Keratinocyte (primary cell): ENCODE measurements around the gene IL15. TPM values are rescaled to one million over a fixed set of nuclear protein-coding genes. Genes with fewer than 3 reads are reported as not detected.

Source experiments
- DNase-seq: peaks from one replicate; pipeline ENCODE4 v3.0.0-alpha.2; 2011; ENCODE audit warnings: low read depth, missing footprints, low spot score
- FAIRE-seq: peaks from 2 replicates; lab custom pipeline; 2011; peaks lifted over from hg19 to GRCh38; lab: Jason Lieb, UNC
- H2AFZ ChIP-seq: 2 replicates; pipeline ENCODE4 v1.6.0; 2012; ENCODE audit warnings: low read length, control low read depth, inconsistent platforms; ENCODE audit not compliant: control insufficient read depth
- H3K27ac ChIP-seq: 2 replicates; pipeline ENCODE4 v1.5.1; 2011; ENCODE audit warnings: low read length; ENCODE audit not compliant: control insufficient read depth, insufficient read depth
- H3K27me3 ChIP-seq: 3 replicates; pipeline ENCODE4 v1.6.0; 2011; ENCODE audit warnings: low read length; ENCODE audit not compliant: control insufficient read depth, insufficient read depth; ENCODE audit errors: extremely low read depth
- H3K36me3 ChIP-seq, 2 experiments: 2 replicates in 1 of 2; 3 replicates in 1 of 2; pipeline ENCODE4 v1.5.1; 2011; ENCODE audit warnings: low read length in 2 of 2, mild to moderate bottlenecking in 1 of 2; ENCODE audit not compliant: control insufficient read depth in 2 of 2, insufficient read depth in 2 of 2; ENCODE audit errors: extremely low read depth in 1 of 2
- H3K4me1 ChIP-seq: 3 replicates; pipeline ENCODE4 v1.5.1; 2011; ENCODE audit warnings: low read length; ENCODE audit not compliant: control insufficient read depth, insufficient read depth; ENCODE audit errors: extremely low read depth
- H3K4me2 ChIP-seq: 3 replicates; pipeline ENCODE4 v1.6.0; 2011; ENCODE audit warnings: low read depth, low read length; ENCODE audit not compliant: control insufficient read depth, insufficient read depth; ENCODE audit errors: extremely low read depth
- H3K4me3 ChIP-seq, 3 experiments: fragments of 200-600 bp in 1 of 3; sonication (generic) in 1 of 3; 2 replicates in 2 of 3; 3 replicates in 1 of 3; pipeline ENCODE4 v1.5.1; 2011 to 2016; ENCODE audit warnings: low read length in 3 of 3, mild to moderate bottlenecking in 3 of 3, control low read depth in 2 of 3, inconsistent platforms in 1 of 3, low read depth in 1 of 3, mixed read lengths in 1 of 3, mixed run types in 1 of 3, moderate library complexity in 1 of 3; ENCODE audit not compliant: control insufficient read depth in 2 of 3, insufficient read depth in 2 of 3; ENCODE audit errors: extremely low read depth in 1 of 3
- H3K79me2 ChIP-seq: 2 replicates; pipeline ENCODE4 v1.6.0; 2012; ENCODE audit warnings: low read length; ENCODE audit not compliant: control insufficient read depth, insufficient read depth
- H3K9ac ChIP-seq: 3 replicates; pipeline ENCODE4 v1.6.0; 2011; ENCODE audit warnings: low read length; ENCODE audit not compliant: control insufficient read depth, insufficient read depth; ENCODE audit errors: extremely low read depth
- H3K9me1 ChIP-seq: 3 replicates; pipeline ENCODE4 v1.6.0; 2011; ENCODE audit warnings: low read length; ENCODE audit not compliant: control insufficient read depth, insufficient read depth; ENCODE audit errors: extremely low read depth
- H3K9me3 ChIP-seq: 2 replicates; pipeline ENCODE4 v1.5.1; 2012; ENCODE audit warnings: low read depth, low read length; ENCODE audit not compliant: control insufficient read depth
- H4K20me1 ChIP-seq: 3 replicates; pipeline ENCODE4 v1.6.0; 2011; ENCODE audit warnings: low read length; ENCODE audit not compliant: control insufficient read depth, insufficient read depth; ENCODE audit errors: extremely low read depth
- EZH2 ChIP-seq: IDR thresholded peaks from one replicate; pipeline ENCODE4 v1.6.1; 2012; ENCODE audit warnings: inconsistent platforms, mild to moderate bottlenecking, low read length, moderate library complexity
- dilution Hi-C: fragments of 300-500 bp; cut with MboI; formaldehyde crosslinking; loops from one replicate; pipeline ENCODE4 v1.7.0; 2020; ENCODE audit warnings: low sequenced_read_pairs; ENCODE audit not compliant: extremely low pct_ligation_motif_present
- polyA plus RNA-seq, 5 experiments: library from polyadenylated mRNA; depleted of rRNA in 3 of 5; stranded (reverse) in 3 of 5; stranded (forward) in 1 of 5; unstranded in 1 of 5; fragments of >200 nt; gene quantifications; 1 replicate in 1 of 5; 2 replicates in 3 of 5; 3 replicates in 1 of 5; pipeline versions ENCODE4 v1.2.1 to v1.2.3, GENCODE V29; 2011 to 2012; ENCODE audit warnings: missing spikeins in 2 of 5, low read depth in 1 of 5, low replicate concordance in 1 of 5
- TF ChIP-seq, protein P1 (sequence below), 3 experiments: IDR thresholded peaks in 1 of 3; conservative IDR thresholded peaks in 1 of 3; optimal IDR thresholded peaks in 1 of 3; 2 replicates in 2 of 3; 3 replicates in 1 of 3; pipeline versions ENCODE3 to v1.5.1; 2011; ENCODE audit warnings: low read length in 3 of 3, mild to moderate bottlenecking in 3 of 3, moderate library complexity in 2 of 3, control low read depth in 1 of 3, inconsistent platforms in 1 of 3; ENCODE audit not compliant: insufficient read depth in 2 of 3; ENCODE audit errors: extremely low read depth in 1 of 3

Gene IL15
- polyA plus RNA-seq, 1 donor (not counting 4 experiments of a cell fraction or from before 2014, with no cell fraction given) = 1.4 TPM

DNA sequence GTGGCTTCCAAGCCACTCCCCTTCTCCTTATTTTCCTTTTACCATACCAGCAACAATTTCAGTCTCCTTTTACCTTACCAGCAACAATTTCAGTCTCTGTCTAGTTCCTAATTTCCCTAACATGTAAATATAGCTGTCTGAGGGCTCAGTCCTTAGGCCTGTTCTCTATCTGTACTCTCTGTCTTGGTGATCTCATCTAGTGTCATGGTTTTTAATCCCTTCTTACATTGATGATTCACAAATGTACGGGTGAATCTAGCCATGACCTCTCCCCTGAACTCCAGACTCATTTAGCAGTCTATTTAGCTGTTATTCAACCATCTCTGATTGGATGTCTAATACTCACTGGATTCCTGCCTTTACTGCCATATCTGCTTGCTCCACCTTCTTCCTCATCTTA lies 7.2 kb downstream of the IL15 start:
- Histone ChIP-seq H3K4me1 (peaks cover 27% of the 10 kb centered on the region), H3K27me3 (no peaks in the 10 kb centered on the region), H2AFZ (no peak overlapping the region), H3K9me3 (no peaks in the 10 kb centered on the region), H3K27ac (peak overlapping the region; percentile 21), H4K20me1 (no peaks in the 10 kb centered on the region), H3K9ac (no peak overlapping the region), H3K4me3 (no peak overlapping the region), H3K36me3 (no peaks in the 10 kb centered on the region), H3K4me2 (peak overlapping the region; percentile 3), H3K79me2 (no peaks in the 10 kb centered on the region), H3K9me1 (no peaks in the 10 kb centered on the region)
- TF ChIP-seq, protein P1, sequence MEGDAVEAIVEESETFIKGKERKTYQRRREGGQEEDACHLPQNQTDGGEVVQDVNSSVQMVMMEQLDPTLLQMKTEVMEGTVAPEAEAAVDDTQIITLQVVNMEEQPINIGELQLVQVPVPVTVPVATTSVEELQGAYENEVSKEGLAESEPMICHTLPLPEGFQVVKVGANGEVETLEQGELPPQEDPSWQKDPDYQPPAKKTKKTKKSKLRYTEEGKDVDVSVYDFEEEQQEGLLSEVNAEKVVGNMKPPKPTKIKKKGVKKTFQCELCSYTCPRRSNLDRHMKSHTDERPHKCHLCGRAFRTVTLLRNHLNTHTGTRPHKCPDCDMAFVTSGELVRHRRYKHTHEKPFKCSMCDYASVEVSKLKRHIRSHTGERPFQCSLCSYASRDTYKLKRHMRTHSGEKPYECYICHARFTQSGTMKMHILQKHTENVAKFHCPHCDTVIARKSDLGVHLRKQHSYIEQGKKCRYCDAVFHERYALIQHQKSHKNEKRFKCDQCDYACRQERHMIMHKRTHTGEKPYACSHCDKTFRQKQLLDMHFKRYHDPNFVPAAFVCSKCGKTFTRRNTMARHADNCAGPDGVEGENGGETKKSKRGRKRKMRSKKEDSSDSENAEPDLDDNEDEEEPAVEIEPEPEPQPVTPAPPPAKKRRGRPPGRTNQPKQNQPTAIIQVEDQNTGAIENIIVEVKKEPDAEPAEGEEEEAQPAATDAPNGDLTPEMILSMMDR (optimal IDR thresholded peaks at IDR 0.05 in 1 of 3, IDR thresholded peaks at IDR 0.05 in 1 of 3, conservative IDR thresholded peaks at IDR 0.05 in 1 of 3; ENCODE audit: extremely low read depth in 1 of 3, insufficient read depth in 2 of 3, low read length in 3 of 3) = no peak
- no peak for TF ChIP-seq EZH2
- dilution Hi-C loops = no loop called here
- DNase-seq (peak; percentile 40), FAIRE-seq (peak; percentile 86)

DNA sequence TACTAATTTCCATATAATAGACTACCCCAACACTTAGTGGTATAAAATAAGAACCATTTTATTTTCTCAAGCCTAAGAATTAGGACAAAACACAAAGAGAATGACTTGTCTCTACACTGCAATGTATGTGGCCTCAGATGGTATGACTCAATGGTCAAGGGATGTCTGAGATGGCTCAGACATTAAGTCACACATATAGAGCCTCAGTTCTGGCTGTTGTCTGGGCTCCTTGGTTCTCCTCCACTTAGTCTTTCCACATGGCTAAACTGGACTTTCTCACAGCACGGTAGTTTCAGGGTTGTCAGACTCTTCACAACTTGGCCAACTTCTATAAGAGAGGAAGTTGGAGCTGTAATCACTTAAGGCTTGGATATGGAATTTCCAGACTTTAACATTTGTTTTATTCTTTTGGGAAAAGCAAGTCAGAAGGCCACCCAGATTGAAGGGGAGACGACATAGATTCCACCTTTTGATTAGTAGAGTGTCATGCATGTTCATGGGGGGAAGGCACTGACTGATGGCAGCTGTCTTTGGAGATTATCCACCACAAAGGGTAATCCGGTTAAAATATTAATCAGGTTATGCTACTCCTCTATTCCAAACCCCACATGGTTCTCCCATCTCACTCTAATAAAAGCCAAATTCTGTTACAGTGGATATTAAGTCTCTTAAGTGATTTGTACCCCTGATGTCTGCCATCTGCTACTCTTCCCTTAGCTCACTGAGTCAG lies 9.4 kb downstream of the IL15 start:
- FAIRE-seq (no peak), DNase-seq (no peak)
- Histone ChIP-seq H3K9me1 (no peaks in the 10 kb centered on the region), H3K9ac (no peak overlapping the region), H3K27me3 (no peaks in the 10 kb centered on the region), H4K20me1 (no peaks in the 10 kb centered on the region), H3K9me3 (no peaks in the 10 kb centered on the region), H3K36me3 (no peaks in the 10 kb centered on the region), H3K4me1 (peaks cover 27% of the 10 kb centered on the region), H3K4me2 (peak overlapping the region; percentile 6), H3K79me2 (no peaks in the 10 kb centered on the region), H3K27ac (no peak overlapping the region), H3K4me3 (no peak overlapping the region), H2AFZ (no peak overlapping the region)
- dilution Hi-C loops = no loop called here
- TF ChIP-seq EZH2 = no peak
- TF ChIP-seq, protein P1 (optimal IDR thresholded peaks at IDR 0.05 in 1 of 3, IDR thresholded peaks at IDR 0.05 in 1 of 3, conservative IDR thresholded peaks at IDR 0.05 in 1 of 3; ENCODE audit: extremely low read depth in 1 of 3, insufficient read depth in 2 of 3, low read length in 3 of 3) = no peak
